Duodenal mucosa (tissue), 2 donors: ENCODE data around the gene CD247.

Source experiments
- H3K27ac ChIP-seq: one replicate; pipeline ENCODE4 v1.7.0; 2013; ENCODE audit warnings: low read depth, low read length
- H3K27me3 ChIP-seq, 2 donors: one replicate each; pipeline ENCODE4 v1.7.0; 2013; ENCODE audit warnings: low read length in 2 of 2, control low read depth in 1 of 2; ENCODE audit not compliant: insufficient read depth in 2 of 2, control insufficient read depth in 1 of 2
- H3K36me3 ChIP-seq, 2 donors: one replicate each; pipeline ENCODE4 v1.7.0; 2013; ENCODE audit warnings: low read length in 2 of 2, control low read depth in 1 of 2; ENCODE audit not compliant: insufficient read depth in 2 of 2, control insufficient read depth in 1 of 2
- H3K4me1 ChIP-seq, 2 donors: one replicate each; pipeline ENCODE4 v1.7.0; 2013; ENCODE audit warnings: low read length in 2 of 2, control low read depth in 1 of 2; ENCODE audit not compliant: insufficient read depth in 2 of 2, control insufficient read depth in 1 of 2
- H3K4me3 ChIP-seq, 2 donors: one replicate each; pipeline ENCODE4 v1.7.0; 2013; ENCODE audit warnings: low read length in 2 of 2, low read depth in 1 of 2
- H3K9ac ChIP-seq, 2 donors: one replicate each; pipeline ENCODE4 v1.7.0; 2013; ENCODE audit warnings: low read length in 2 of 2, low read depth in 1 of 2
- H3K9me3 ChIP-seq, 2 donors: one replicate each; pipeline ENCODE4 v1.7.0; 2013; ENCODE audit warnings: low read length in 2 of 2, control low read depth in 1 of 2; ENCODE audit not compliant: control insufficient read depth in 1 of 2

Gene CD247

DNA sequence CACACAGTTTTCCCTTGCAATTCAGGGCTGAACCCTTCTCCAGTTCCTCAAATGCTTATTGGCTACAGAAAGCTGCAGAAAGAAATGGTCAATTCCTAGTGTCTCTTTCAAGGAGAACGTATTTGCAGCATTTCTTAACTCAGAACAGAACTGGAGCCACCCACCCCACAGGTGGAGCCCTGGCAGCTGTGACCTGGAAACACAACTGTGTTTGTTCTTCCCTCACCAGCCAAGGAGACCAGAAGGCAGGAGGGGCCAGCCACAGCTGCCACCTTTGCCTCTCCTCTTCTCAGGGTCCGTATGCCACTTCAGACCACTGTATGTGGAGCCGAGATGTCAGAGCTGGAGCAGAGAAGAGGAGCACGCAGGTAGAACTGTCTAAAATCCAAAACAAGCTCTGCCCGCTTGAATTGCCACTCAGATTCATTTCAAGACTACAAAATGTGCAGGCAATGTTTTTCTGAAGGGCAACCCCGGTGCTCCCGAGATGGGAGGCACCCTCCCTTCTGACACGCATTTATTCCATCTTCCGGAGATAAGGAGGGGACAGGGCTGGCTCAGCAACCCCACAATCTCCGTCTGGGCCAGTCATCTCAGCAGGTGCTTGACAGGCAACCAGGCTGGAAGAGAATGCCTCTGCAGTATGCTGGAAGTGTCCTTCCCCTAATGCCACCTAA, 16.7 kb downstream of the CD247 start:
- H3K27ac ChIP-seq = no peak overlapping the region
- no peaks in the 10 kb centered on the region for H3K36me3 ChIP-seq
- H3K9me3 ChIP-seq = no peaks in the 10 kb centered on the region
- no peak overlapping the region for H3K4me3 ChIP-seq
- H3K9ac ChIP-seq = no peak overlapping the region
- H3K27me3 ChIP-seq = no peaks in the 10 kb centered on the region
- H3K4me1 ChIP-seq = peaks cover 0 to 9% of the 10 kb centered on the region in 2 donors

DNA sequence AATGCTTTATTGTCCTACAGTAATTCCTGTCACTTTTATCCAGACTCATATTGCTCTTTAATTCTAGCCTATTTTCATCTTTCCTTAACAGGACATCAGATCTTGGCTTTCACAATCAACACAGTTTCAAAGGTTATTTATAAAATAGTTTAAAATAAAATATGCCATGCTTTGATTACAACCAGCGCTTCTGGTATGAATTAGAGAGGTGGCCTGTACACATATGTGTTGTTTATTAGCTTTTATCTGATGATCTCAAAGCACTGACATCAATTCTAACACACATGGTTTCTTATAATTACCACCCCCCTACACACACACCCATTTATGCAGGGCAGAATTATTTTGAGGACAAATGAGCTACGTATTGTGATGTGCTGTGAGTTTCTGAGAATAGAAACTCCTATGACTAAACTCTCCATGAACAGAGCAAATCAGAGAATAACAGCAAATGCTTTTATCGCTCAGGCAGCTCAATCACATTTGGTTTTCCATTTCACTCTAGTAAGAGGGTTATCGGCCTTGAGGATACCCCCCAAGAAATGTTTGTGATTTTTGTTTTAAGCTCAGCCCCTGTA, 18.0 kb downstream of the CD247 start:
- Histone ChIP-seq H3K36me3 (no peaks in the 10 kb centered on the region), H3K4me3 (no peak overlapping the region), H3K27me3 (no peaks in the 10 kb centered on the region), H3K9me3 (no peaks in the 10 kb centered on the region), H3K4me1 (peaks cover 0 to 9% of the 10 kb centered on the region in 2 donors), H3K9ac (no peak overlapping the region), H3K27ac (no peak overlapping the region)

DNA sequence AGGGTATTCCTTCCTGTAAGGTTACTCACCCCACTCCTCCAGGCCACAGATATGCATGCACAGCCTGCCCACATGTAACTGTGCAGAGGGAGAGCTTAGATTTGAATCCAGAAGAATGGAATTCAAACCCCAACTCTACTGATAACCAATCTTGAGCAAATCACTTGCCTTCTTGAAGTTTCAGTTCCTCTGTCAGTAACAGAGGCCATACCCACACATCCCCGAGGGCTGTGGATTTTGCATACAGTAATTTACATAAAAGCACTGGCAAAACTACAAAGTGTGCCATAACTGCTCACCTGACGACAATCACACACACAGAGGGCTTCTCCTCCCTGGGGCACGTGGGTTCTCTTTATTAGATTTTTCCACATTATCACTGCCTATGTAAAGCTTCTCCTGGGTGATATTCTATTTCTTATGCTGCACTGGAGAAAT, 18.6 kb downstream of the CD247 start:
- Histone ChIP-seq H3K36me3 (no peaks in the 10 kb centered on the region), H3K4me3 (no peak overlapping the region), H3K27me3 (no peaks in the 10 kb centered on the region), H3K27ac (no peak overlapping the region), H3K9ac (no peak overlapping the region), H3K9me3 (no peaks in the 10 kb centered on the region), H3K4me1 (peaks cover 0 to 9% of the 10 kb centered on the region in 2 donors)

DNA sequence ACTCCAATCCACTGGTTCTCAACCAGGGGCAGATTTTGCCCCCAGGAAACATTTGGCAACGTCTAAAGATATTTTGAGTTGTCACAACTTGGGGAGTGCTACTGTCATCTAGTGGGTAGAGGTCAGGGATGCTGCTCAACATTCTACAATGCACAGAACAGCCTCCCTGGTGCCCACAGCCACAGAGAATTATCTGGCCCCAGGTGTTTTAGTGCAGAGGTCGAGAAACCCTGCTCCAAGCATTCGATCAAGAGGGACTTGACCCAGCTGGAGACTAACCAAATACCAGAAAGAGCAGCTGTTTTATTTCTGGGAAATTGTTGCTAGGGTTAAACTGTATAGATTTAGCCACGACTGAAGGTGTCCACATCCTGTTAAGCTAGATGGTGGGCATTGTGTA, 19.2 kb downstream of the CD247 start:
- H3K4me3 ChIP-seq = no peak overlapping the region
- H3K9me3 ChIP-seq = no peaks in the 10 kb centered on the region
- no peak overlapping the region for H3K27ac ChIP-seq

DNA sequence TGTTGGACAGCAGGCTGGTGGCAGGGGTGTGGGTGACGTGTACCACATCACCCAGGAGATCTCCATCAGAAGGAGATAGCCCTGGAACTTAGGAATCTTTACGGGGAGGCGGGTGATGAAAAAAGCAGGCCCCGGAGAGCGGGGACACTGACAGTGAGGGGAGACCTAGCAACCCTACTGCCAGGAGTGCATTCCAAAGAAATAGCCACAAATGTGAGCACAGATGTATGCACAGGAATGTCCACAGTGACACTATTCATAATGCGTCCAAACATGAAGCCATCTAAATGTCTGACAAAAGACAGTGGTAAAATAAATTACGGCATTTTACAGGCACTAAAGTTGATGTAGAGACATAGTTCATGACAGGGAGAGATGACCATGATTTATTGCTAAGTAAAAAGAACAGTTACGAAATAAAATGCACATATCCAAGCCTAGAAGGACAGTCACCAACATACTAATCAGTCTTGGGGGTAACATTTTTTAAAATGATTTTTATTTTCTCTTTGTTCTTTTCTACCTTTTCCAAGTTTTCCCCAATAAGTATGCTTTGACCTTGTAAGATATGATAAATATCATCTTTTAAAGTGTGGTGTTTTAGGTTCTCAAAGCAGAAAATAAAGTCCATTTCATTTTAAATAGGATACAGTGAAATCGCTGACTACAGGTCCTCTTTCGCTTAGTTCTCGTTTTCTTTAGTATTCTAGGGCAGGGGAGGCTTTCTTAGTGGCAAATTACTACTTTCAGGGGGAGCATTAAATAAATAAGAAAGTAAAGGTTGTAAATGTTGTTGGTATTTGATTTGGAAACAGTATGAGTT, 21.3 kb downstream of the CD247 start:
- Histone ChIP-seq H3K4me3 (no peak overlapping the region), H3K27ac (no peak overlapping the region), H3K4me1 (peaks cover 0 to 9% of the 10 kb centered on the region in 2 donors), H3K27me3 (no peaks in the 10 kb centered on the region), H3K36me3 (no peaks in the 10 kb centered on the region), H3K9me3 (no peaks in the 10 kb centered on the region), H3K9ac (no peak overlapping the region)

More for the DNA sequence above, 19.2 kb downstream of the CD247 start:
- Histone ChIP-seq H3K36me3 (no peaks in the 10 kb centered on the region), H3K9ac (no peak overlapping the region), H3K4me1 (peaks cover 0 to 9% of the 10 kb centered on the region in 2 donors), H3K27me3 (no peaks in the 10 kb centered on the region)

DNA sequence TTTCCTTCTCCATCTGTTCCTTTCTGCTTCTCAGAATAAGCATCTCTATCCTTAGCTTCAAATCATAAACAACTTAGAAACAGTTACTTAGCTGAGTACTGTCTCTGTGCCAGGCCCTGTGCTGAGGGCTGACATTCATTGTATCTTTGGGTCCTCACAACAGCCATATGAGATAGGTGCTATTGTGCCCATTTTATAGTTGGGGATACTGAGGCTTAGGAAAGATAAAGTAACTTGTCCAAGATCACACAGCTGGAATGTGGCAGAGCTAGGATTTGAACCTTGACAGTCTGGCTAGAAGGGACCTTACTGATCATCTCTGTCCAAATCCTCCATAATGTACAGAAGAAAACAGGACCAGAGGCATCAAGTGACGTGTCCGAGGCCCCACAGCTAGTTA, 25.0 kb downstream of the CD247 start:
- no peaks in the 10 kb centered on the region for H3K4me1 ChIP-seq
- H3K9ac ChIP-seq = no peak overlapping the region
- no peaks in the 10 kb centered on the region for H3K9me3 ChIP-seq
- H3K4me3 ChIP-seq = no peak overlapping the region
- H3K36me3 ChIP-seq = no peaks in the 10 kb centered on the region
- H3K27me3 ChIP-seq = no peaks in the 10 kb centered on the region
- H3K27ac ChIP-seq = no peak overlapping the region

DNA sequence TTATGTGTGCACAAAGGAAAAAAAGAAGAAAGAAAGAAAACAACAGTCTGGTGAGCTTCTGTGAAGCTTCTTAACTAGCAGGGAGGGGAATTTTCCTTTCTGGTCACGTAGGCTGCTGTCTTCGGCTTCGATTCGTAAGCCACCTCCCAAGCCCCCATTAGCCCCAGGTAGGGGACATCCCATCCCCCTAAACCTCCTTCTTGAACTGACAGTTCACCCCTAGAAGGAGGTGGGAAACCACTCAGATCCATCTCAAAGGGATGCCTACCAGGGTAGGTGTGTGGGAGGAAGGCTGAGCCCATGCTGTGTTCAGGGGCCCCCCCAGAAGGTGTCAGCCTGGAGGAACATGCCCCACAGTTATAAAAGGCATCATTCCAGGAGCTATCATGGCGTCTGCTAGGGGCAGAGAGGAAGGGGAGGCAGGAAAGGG, 25.8 kb downstream of the CD247 start:
- Histone ChIP-seq H3K27ac (no peak overlapping the region), H3K27me3 (no peaks in the 10 kb centered on the region), H3K4me3 (no peak overlapping the region), H3K36me3 (no peaks in the 10 kb centered on the region), H3K9ac (no peak overlapping the region), H3K4me1 (no peaks in the 10 kb centered on the region), H3K9me3 (no peaks in the 10 kb centered on the region)

DNA sequence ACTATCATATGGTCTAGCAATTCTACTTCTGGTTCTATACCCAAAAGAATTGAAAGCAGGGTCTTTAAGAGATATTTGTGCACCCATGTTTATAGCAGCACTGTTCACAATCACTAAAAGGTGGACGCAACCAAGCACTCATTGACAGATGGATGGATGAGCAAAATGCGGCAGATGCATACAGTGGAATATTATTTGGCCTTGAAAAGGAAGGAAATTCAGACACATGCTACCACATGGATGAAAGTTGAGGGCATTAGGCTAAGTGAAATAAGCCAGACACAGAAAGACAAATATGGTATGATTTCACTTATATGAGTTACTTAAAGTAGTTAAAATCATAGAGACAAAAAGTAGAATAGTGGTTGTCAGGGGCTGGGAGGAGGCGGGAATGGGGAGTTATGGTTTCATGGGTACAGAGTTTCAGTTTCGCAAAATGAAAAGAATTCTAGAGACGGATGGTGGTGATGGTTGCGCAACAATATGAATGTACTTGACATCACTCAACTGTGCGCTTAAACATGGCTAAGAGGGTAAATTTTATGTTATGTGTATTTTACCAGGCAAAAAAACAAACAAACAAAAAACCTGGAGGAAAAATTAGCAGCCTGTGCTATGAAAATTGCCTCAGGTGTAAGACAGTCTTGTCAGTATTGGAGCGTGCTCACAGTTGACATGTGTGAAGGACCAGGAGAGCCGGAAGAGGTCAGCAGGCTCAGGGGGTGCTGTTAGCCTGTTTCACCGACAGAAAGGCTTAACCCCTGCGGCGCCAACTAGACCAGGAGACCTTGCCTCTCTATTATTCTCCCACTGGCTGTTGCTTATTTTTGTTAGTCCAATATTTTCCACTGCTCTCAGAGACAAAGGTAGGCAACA, 26.5 kb downstream of the CD247 start:
- Histone ChIP-seq H3K9me3 (no peaks in the 10 kb centered on the region), H3K9ac (no peak overlapping the region), H3K27me3 (no peaks in the 10 kb centered on the region), H3K4me3 (no peak overlapping the region), H3K36me3 (no peaks in the 10 kb centered on the region), H3K4me1 (no peaks in the 10 kb centered on the region), H3K27ac (no peak overlapping the region)

DNA sequence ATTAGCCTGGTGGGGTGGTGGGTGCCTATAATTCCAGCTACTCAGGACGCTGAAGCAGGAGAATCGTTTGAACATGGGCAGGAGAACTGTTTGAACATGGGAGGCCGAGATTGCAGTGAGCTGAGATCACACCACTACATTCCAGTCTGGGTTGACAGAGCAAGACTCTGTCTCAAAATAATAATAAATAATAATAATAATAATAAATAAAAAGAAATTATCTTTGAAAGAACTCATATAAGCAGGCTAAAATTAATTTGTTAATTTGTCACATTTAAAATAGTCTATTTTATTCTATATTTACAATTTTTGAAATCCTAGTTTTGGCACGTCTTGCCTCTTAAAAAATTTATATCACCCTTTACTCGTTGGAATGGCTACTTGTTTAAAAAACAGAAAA, 27.6 kb downstream of the CD247 start:
- no peaks in the 10 kb centered on the region for H3K27me3 ChIP-seq
- H3K36me3 ChIP-seq = no peaks in the 10 kb centered on the region
- peaks cover 1 to 4% of the 10 kb centered on the region in 2 donors for H3K4me1 ChIP-seq
- no peaks in the 10 kb centered on the region for H3K9me3 ChIP-seq
- no peak overlapping the region for H3K4me3 ChIP-seq
- H3K27ac ChIP-seq = no peak overlapping the region
- no peak overlapping the region for H3K9ac ChIP-seq
